CD4-positive, alpha-beta T cell treated with Interleukin-1 beta for 1 hour (primary cell): ENCODE results near the gene RAP1B.
"Not testable (repeated sequence)": the region's sequence is repeated elsewhere in the genome, so short reads cannot be mapped to it uniquely, and the experiment has no call there.

ENCODE experiments used
- DNase-seq, 2 donors: peaks; one replicate each; pipeline ENCODE4 v3.0.0-alpha.2; 2020 to 2022

The RAP1B gene

DNA sequence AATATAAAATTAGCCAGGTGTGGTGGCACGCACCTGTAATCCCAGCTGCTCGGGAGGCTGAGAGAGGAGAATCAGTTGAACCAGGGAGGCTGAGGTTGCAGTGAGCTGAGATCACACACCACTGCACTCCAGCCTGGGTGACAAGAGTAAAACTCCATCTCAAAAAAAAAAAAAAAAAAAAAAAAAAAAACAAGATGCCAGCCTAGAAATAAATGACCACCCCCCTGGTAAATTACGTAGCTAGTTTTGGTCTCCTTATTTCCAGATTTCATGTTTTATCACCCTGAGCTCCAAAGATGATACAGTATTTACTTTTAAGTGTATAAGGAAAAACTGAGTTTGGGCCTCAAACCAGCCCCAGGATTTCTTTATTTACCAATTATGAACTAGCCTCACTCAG lies 26.7 kb downstream of the RAP1B start:
- DNase-seq: not testable (repeated sequence)

DNA sequence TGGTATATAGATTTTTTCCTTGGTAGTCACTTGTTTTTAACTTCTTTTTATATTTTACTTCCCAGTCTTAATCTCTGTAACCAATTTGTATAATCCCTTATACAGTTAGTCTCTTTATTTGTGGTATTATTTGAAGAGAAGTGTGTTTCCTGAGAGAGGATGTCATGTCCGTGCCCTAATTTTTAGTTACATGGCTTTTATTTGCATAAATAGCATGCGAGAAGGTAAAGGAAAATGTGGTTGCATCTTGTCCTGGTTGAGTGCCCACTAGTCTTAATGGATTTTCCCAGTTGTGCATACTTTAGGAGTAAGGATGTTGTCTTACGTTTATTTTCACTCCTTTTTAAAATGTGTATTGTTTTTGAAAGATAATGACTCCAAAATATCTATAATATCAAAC lies 27.5 kb downstream of the RAP1B start:
- DNase-seq: no peak

DNA sequence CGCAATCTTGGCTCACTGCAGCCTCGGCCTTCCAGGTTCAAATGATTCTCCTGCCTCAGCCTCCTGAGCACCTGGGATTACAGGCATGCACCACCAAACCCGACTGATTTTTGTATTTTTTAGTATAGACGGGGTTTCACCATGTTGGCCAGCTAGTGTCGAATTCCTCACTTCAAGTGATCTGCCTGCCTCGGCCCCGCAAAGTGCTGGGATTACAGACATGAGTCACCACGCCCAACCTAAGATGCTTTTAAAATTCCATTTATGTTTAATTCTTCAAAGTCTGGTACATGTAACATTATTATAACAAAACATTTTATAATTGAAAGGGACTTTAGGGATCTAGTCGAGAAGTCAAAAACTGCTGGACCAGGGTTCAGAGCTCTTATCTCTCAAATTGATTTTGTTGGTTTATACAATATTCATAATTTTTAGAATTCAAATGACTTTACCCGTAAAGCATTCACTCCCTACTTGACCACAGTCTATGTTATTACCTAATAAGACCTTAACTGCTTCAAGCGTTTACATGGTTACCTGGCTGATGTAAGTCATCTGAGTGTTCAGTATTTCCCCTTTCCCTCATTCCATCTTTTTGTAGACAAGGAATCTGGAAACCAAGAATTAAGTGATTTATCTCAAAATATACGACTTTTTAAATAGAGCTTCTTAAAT lies 28.2 kb downstream of the RAP1B start:
- DNase-seq: no peak

DNA sequence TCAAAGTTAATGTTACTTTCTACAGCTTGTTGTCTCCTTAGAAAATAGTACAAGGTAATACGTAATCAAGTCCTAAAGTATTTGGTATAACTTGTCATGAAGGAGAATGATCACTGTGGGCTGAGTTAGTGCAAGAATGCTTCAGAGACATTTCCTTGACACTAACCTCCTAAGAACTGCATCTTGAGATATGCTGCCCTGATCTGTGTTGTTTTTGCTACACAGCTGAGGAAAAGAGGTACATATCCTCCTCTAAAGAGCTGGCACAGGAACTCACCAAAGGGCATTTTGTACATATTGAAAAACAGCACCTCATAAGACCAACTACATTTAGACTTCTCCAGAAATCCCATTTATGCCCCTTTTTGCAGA lies 28.7 kb downstream of the RAP1B start:
- no peak for DNase-seq

DNA sequence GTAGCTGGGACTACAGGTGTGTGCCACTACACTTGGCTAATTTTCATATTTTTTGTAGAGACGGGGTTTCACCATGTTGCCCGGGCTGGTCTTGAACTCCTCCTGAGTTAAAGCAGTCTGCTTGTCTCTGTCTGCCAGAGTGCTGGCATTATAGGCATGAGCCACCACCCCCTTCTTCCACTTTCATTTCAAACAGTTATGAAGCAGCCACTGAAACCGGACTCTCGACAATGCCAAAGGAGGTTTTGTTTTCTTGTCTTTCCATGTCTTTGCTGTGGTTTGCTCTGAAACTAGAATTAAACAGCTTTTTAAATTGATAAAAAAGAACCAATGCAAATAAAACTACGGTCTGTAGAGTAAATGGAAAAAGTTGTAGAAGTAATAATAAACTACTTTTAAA lies 30.4 kb downstream of the RAP1B start:
- DNase-seq: peak in 1 of 2 donors; percentile 52

DNA sequence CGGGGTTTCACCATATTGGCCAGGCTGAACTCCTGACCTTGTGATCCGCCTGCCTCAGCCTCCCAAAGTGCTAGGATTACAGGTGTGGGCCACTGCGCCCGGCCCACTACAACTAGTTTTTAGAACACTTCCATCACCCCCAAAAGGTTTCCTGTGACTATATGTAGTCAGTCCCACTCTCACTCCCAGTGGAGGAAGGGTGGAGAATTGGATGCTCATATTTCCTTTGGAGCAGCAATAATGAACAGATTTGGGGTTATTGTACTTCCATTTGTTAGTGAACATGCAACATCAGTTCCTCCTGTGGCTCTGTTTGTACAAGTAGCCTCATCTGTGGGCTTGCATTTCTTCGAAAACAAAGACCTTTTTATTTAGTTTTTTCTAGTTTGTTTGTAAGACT lies 35.8 kb downstream of the RAP1B start:
- DNase-seq: no peak

DNA sequence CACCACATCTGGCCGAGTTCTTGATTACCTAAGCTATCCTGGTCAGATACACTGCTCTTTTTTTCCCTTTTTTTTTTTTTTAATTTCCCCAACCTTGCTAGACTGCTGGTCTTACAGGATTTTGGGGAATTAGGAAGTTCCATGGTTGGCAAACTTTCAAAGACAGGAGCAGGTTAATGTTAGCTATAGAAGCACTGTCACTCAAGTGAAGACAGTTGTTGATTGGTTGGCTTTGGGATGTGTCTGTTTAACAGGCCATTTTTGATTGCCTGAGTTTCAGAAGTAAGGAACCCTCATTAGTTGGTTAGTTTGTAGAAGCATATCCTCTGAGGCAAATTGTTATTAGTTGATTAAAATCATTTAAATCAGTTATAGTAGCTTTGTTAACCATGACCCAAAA lies 36.8 kb downstream of the RAP1B start:
- no peak for DNase-seq

DNA sequence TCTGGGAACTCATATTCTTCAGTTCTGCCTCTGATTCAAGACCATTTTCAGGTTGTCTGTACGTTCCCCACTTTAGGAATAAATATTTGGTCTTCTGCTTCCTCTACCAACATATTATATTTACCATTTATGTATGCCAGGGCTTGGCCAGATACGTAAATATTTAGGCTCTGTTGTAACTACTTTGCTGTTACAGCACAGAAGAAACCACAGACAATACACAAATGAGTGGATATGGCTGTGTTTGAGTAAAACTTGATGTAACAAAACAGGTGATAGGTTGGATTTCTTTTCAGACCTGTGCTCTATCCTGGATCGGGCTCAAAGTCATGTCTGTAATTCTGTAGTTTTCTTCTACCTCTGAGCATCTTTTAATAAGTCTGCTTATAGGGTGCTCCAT lies 37.5 kb downstream of the RAP1B start:
- DNase-seq: no peak

DNA sequence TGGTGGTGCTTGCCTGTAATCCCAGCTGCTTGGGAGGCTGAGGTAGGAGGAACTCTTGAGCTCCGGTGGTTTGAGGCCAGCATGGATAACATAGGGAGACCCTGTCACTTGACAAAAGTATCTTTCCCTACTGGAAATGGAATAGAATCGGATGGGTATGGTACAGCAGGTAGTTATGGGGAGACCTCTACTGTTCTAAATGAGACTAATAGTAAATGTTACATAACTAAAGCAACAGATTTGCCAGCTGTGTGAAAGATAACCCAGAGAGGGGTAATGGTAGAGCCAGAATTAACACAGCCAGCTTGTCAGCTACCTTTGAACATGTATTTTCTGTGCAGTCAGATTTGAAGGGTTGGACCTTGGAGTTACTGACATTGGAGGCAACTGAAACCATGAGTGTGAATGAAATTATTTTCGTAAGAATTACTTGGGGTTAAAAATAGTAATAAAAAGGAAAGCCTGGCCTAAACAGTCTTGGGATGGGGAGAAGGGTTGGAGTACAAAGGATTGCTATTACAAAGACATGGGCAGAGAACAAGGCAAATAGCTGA lies 54.4 kb downstream of the RAP1B start:
- no peak for DNase-seq

DNA sequence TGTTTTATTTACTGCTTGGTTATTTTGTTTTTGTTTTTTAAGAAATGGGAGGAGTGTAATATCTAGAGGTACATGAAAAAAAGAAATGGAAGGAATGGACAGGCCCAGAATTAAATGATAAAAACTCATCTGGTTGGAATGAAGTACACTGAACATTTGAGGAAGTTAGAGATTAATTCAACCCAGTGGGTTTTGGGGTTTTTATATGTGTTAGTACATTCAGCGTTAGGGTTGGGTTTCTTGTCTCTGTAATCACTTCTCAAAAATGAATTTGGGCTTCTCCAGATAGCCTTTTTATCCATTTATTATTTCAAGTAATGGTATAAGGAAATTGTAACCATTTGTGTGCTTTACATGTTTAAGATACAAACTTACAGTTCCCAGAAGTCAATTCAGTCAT lies 56.6 kb downstream of the RAP1B start:
- DNase-seq: no peak

DNA sequence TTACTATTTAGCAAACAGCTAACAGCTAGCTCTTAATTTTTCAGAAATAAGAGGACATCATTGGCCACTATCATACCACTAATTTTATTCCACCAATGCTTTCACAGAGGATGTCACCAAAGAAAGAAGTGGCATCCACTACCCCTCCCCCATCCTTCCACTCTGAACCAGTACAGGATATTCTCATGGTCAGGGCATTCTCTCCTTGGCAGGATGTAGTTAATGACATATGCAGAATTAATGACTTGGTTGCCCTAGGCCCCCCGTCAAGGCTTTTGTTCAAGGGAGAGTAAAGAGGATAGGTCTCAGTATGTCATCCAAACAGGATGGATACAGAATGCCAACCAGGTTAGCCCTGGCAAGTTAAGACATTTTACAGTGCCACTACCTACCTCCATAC lies 57.2 kb downstream of the RAP1B start:
- no peak for DNase-seq

DNA sequence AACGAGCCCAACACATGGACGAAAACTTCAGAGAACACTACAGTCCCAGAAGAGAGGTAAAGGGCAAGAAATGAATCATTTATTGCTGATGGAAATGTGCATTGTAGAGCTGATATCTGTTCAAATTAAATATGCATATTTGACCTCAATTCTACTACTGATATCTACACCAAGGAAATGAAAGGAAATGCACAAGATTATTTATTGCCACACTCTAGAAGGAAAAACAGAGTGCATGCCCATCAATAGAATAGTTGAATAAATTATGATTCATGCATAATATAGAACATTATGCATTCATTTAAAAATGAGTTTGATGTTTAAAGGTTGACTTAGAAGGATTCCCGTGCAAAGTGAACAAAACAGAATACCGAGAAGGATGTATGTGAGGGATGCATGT lies 60.5 kb downstream of the RAP1B start:
- no peak for DNase-seq

DNA sequence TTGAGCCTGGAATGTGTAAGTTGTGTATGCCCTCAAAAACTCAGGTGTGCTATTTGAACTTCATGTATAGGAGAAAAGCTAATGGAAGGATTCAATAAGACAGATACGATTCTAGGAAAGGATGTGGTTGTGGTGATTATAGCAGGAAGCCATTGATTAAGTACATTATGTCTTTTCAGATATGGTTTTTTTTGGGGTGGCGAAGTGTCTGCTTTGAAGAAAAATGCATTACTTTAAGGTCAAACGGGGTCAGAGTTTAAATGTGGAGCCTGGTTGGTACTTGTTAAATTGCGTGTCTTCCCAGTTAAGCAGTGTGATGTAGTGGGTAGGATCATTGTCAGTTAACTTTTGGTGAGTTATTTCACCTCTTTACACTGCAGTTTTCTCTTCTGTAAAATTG lies 63.1 kb downstream of the RAP1B start:
- peak in 1 of 2 donors; percentile 40 for DNase-seq

DNA sequence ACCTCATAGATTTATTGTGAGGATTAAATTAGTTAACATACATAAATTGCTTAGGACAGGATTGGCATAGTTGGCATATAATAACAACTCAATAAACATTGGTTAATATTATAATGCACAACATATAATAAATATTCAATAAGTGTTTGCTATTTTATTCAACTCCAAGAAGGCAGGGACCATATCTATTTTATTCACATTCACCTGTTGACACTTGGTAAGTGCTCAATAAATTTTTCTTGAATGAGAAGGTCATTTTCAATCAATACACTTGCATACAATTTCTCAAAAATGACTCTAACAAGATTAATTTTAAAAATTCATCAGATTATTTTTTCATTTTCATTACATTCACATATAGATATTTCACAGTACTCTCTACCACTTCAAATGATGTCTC lies 63.7 kb downstream of the RAP1B start:
- DNase-seq: no peak

DNA sequence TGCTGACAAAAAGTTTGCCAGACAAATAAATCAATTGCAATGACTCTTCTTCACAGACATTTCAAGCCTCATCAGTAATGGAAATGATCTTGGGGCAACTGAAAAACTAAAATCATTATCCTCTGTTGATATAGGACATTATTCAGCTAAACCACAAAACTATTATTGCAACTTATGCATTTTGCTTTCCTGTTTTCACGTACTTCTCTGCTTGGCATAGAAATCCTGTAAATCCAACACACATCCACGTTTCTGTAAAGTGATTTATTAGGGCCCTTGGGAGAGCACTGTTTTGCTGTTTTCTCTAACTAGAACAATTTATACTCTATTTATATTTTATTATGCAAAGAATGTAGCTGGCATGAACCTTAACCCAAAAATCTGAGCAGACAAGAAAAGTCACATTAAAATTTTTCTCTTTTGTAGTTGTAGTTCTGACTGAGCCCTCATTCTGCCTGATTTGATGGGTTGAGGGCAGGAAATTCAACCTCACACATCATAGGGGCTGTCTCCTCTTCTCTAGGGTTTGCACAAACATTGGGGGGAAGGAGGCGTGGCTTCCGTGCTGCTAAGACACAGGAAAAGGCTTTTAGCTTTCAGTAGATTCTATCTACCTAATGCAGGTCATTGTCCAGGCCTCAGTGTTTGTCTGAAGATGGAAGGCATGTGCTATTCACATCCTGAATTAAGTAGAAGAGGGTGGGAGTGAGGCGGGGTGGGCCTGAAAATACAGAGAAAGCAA lies 64.6 kb downstream of the RAP1B start:
- DNase-seq: peak; percentile 69 to 73

DNA sequence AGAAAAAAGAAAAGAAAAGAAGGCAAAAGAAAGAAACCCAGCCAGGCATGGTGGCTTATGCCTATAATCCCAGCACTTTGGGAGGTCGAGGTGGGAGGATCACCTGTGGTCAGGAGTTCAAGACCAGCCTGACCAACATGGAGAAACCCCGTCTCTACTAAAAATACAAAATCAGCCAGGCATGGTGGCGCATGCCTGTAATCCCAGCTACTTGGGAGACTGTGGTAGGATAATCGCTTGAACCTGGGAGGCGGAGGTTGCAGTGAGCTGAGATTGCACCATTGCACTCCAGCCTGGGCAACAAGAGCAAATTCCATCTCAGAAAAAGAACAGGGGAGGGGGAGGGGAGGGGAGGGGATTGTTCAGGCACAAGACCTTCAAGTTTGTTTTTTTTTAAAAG lies 66.2 kb downstream of the RAP1B start:
- not testable (repeated sequence) for DNase-seq

DNA sequence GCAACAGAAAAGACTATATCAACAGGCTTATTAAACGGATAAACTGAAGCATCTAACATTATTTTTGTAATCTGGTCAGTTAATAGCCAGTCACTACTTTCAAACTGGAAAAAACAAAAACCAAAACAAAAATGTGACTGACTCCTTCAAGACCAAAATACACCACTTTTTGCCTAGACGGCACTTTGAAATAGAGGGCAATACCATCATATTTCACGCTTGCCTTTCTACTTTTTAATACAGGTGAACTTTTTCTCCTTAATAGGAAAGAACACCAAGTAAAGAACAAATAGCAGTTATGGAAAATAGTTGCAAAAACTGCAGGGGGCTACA lies 75.5 kb downstream of the RAP1B start:
- DNase-seq: no peak

DNA sequence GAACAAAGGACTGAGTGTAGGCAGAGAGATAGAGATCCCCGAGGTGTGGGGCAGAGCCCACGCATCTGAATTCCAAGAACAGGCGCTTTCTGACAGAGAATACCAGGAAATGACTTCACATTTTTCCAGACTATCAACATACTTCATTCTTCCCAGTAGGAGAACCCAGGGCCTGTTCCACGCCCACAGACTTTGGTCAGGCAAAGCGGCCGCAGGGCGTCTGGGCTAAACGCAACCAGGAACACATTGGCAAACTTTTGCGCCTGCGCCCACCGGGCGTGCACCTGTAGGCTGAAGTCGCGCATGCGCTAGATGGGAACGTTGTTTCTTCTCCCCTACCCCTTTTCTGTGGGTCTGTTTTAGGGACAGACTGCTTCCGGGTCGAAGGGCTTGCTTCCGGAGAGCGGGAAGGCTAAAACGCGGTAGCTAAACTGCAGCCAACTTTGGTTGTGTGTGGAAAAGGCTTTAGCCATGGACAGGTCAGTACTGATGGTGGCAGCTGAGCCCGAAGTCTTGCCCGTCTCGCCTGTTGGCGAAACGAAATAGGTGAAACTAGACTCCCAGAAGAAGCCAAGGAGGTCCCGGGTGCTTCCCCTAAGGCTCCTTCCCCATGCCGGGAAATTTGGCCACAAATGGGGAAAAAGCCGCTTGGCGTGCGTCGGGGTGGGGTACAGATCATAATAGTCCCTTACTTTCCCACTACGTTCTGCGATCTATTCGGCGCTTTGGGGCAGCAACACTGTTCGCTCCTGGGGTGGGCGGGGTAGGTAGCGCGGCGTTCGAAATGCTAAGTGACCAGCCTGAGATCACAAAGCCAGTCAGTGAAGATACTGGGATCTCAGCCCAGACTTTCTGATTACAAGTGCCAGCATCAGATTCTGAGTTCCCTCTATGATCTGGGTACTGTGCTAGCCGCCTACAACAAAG lies 76.2 kb downstream of the RAP1B start, which contains the start of gene NUP107:
Gene NUP107, plus strand, starts transcription at position 384 of the 927 bp plus-strand sequence. Its CDS starts 88 bp downstream, at position 472.
- DNase-seq: peak; percentile 97 to 98

DNA sequence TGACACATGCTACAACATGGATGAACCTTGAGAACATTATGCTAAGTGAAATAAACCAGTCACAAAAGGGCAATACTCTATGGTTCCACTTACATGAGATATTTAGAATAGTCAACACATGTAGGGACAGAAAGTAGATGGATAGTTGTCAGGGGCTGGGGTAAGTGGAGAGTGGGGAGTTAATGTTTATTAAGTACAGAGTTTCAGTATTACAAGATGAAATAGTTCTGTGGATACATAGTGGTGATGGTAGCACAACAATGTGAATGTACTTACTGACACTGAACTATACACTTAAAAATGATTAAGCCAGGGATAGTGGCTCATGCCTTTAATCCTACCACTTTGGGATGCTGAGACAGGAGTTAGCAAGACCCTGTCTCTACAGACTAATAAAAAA lies 84.8 kb downstream of the RAP1B start:
- no peak for DNase-seq

DNA sequence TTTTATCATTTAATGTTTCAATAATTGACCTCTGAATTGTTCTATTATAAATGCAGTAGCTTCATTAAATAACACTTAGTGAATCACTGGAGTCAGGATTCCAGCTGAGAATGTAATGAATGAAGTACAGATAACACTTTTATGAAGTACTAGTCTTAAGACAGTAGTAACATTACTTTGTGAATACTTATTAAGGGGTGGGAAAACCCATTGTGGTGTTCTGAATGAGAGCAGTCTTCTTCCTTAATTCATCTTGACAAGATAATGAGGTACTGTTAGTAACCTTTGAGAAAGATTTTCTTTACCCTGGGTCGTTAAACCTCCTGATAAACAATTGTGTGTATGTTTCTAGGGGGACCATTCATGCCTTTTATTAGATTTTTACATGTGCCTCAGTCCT lies 88.8 kb downstream of the RAP1B start:
- no peak for DNase-seq
